Right lobe of liver (tissue), 6 donors: Measurements from ENCODE around the gene CCL20. TPM values are rescaled to one million over a fixed set of nuclear protein-coding genes. Genes with fewer than 3 reads are reported as not detected.

Experiments
- ATAC-seq, 4 donors: fragments of 200-7000 bp; cut with Tn5 transposase; one replicate each; pipeline ENCODE4 v1.9.1; 2020; ENCODE audit warnings: mild to moderate bottlenecking in 4 of 4, moderate library complexity in 4 of 4
- DNase-seq, 3 donors: peaks; one replicate each; pipeline ENCODE4 v3.0.0-alpha.2; 2020
- H3K27ac ChIP-seq, 3 donors: fragments of 200-600 bp; one replicate each; pipeline ENCODE4 v1.8.0; 2022
- H3K27me3 ChIP-seq, 2 donors: fragments of 200-600 bp; one replicate each; pipeline ENCODE4 v1.8.0; 2022
- H3K36me3 ChIP-seq, 4 donors: fragments of 200-600 bp; sonication (generic) in 1 of 4; one replicate each; pipeline versions ENCODE4 v1.5.1 to v1.8.0; 2017 to 2022; ENCODE audit warnings: control low read depth in 1 of 4
- H3K4me1 ChIP-seq, 4 donors: fragments of 200-600 bp; sonication (generic) in 1 of 4; one replicate each; pipeline versions ENCODE4 v1.5.1 to v1.8.0; 2017 to 2022; ENCODE audit warnings: control low read depth in 1 of 4
- H3K4me3 ChIP-seq, 3 donors: fragments of 200-600 bp; one replicate each; pipeline ENCODE4 v1.8.0; 2022
- H3K9me3 ChIP-seq, 4 donors: fragments of 200-600 bp; sonication (generic) in 1 of 4; one replicate each; pipeline versions ENCODE4 v1.5.1 to v1.8.0; 2017 to 2022; ENCODE audit warnings: control low read depth in 1 of 4
- POLR2A ChIP-seq: fragments of 450-650 bp; IDR thresholded peaks from one replicate; pipeline ENCODE4 v1.6.1; 2017; ENCODE audit warnings: antibody characterized with exemption, mild to moderate bottlenecking
- WGBS: methylation state at CpG from one replicate; pipeline ENCODE4 v1.1.6; 2018; ENCODE audit warnings: low coverage, low lambda C conversion rate; ENCODE audit not compliant: insufficient coverage; ENCODE audit errors: missing lambda C conversion rate; 5-methylcytosine and 5-hydroxymethylcytosine counted together
- intact Hi-C, 2 donors: fragments of 100-400 bp; cut with DNase I; formaldehyde crosslinking; loops; one replicate each; pipeline versions ENCODE4 v1.11.2 to v1.14.1; 2022
- total RNA-seq, 6 experiments: library from RNA; depleted of rRNA in 2 of 6; stranded (reverse); fragments of >200 nt in 2 of 6; fragmentation: NEBNext Ultra II Directional in 3 of 6; extraction: Animal tissue kit (Norgen Biotek cat#: 25700) in 3 of 6; gene quantifications; one replicate each; pipeline versions ENCODE4 v1.1.0 to v1.2.4, GENCODE V29; 2016 to 2023
- TF ChIP-seq, protein P1 (sequence below), 4 donors: fragments of 200-600 bp in 3 of 4; fragments of 450-650 bp in 1 of 4; IDR thresholded peaks; one replicate each; pipeline versions ENCODE4 v1.5.1 to v1.8.0; 2016 to 2022; ENCODE audit warnings: antibody characterized with exemption in 4 of 4, mild to moderate bottlenecking in 2 of 4
- donor health status: DM: no; HTN: yes; CAD: no.
- donor health status: DM: no; HTN: no; CAD: no.
- donor health status: DM: no; HTN: no; CAD: no.
- donor health status: DM: no; HTN: yes; CAD: no.
- donor health status: DM: no; HTN: yes; CAD: no.

Gene CCL20
- total RNA-seq, 6 experiments from 2014 or later: 0.88 to 111 (median 76.4) TPM; not detected in 2

DNA sequence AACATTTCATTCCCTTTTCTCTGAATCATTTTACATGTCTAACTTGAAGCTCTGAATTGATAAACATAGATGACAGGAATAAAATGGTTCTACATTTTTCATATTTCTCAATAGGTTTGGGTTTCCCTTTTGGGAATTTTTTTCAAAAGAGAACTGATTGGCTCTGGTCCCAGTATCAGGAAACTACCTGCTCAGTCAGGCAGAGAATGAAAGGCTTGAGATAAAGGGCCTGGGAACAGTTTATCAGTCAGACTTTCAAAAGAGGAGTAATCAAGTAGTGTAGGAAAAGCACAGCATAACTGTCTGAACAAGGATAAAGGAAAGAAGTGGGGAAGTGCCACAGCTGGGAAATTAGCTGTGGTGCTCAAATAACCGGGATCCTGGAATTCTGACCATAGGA, 28.3 kb upstream of the CCL20 start:
- no peak for TF ChIP-seq POLR2A
- TF ChIP-seq, protein P1, sequence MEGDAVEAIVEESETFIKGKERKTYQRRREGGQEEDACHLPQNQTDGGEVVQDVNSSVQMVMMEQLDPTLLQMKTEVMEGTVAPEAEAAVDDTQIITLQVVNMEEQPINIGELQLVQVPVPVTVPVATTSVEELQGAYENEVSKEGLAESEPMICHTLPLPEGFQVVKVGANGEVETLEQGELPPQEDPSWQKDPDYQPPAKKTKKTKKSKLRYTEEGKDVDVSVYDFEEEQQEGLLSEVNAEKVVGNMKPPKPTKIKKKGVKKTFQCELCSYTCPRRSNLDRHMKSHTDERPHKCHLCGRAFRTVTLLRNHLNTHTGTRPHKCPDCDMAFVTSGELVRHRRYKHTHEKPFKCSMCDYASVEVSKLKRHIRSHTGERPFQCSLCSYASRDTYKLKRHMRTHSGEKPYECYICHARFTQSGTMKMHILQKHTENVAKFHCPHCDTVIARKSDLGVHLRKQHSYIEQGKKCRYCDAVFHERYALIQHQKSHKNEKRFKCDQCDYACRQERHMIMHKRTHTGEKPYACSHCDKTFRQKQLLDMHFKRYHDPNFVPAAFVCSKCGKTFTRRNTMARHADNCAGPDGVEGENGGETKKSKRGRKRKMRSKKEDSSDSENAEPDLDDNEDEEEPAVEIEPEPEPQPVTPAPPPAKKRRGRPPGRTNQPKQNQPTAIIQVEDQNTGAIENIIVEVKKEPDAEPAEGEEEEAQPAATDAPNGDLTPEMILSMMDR (IDR thresholded peaks at IDR 0.05): no peak
- H3K9me3 ChIP-seq: no peaks in the 10 kb centered on the region
- ATAC-seq: no peak
- no peak overlapping the region for H3K27ac ChIP-seq
- no peaks in the 10 kb centered on the region for H3K4me1 ChIP-seq
- no peaks in the 10 kb centered on the region for H3K36me3 ChIP-seq
- no peaks in the 10 kb centered on the region for H3K27me3 ChIP-seq
- intact Hi-C loops: no loop called here
- 46% methylated on average over 1 of the region's 1 CpG for WGBS
- no peak for DNase-seq
- no peak overlapping the region for H3K4me3 ChIP-seq

DNA sequence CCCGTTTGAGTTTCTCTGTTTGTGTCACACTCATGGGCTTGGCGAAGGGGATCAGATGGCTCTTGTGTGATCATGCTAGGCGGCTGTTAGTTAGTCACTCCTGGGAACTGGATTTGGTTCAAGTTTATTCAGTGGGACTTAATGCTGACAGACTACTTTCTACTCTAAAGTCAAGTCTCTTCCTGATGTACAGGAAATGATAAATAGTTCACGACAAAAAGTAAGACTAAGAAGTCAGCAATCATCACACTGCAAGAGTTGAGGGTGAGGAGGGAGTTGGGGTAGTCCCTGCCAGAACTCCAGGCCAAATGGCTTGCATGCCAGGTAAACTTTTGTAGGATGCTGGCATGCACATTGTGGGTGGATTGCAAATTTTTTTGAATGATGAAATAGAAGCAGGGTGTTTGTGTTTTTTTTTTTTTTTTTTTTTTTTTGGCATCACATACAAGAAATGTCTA, 25.1 kb upstream of the CCL20 start:
- Histone ChIP-seq H3K36me3 (no peaks in the 10 kb centered on the region), H3K9me3 (no peaks in the 10 kb centered on the region), H3K27me3 (no peaks in the 10 kb centered on the region), H3K27ac (no peak overlapping the region), H3K4me1 (no peaks in the 10 kb centered on the region), H3K4me3 (no peak overlapping the region)
- TF ChIP-seq POLR2A: no peak
- TF ChIP-seq, protein P1 (IDR thresholded peaks at IDR 0.05): no peak
- peak in 1 of 4 donors; percentile 43 for ATAC-seq
- DNase-seq: no peak
- intact Hi-C loops: no loop called here
- WGBS: 46% methylated on average over 4 of the region's 4 CpGs

DNA sequence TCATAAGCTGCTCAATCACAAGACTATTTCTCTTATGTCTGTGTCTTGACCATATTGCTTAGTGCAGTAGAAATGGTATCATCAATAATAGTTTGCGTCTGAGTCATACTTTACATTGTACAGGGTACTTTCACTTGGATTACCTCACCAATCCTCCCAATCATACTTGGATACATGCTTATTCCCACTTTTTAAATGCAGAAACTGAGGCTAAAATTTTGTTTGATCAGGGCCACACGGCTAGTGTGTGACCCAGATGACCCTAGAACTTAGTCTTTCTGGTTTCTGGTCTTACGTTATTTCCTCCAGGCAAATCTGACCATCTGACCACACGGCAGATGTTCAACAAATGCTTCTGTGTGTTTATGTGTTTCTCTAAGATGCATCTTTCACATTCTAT, 23.8 kb upstream of the CCL20 start:
- Histone ChIP-seq H3K9me3 (no peaks in the 10 kb centered on the region), H3K4me3 (no peak overlapping the region), H3K4me1 (no peaks in the 10 kb centered on the region), H3K27ac (no peak overlapping the region), H3K27me3 (no peaks in the 10 kb centered on the region), H3K36me3 (no peaks in the 10 kb centered on the region)
- no peak for ATAC-seq
- no peak for DNase-seq
- 56% methylated on average over 4 of the region's 4 CpGs for WGBS
- no peak for TF ChIP-seq POLR2A
- TF ChIP-seq, protein P1 (IDR thresholded peaks at IDR 0.05): no peak
- intact Hi-C loops: no loop called here

DNA sequence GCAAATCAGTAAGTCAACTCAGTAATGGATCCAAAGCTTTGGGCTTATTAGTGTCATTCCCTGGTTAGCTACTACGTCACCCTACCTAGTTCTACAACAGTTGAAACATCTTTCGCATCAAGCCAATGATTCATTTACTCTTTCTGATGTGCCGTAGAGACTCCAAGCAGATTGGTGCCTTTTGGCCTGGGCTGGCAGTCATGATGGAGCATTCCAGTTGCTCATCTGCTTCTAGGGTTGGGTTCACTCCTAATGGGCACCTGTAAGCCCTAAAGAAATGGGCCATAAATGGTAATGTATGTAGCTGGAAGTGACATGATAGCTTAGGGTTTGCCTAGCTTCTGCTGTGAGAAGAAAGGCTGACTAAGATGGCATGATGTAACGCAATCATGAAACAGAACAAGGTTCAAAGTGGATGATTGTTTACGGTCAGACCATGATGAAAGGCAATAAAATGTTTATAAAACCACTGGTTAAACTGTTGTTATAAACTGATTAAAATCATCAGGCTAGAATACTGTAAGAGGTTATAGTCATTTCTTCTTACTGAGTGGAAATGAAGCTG, 20.4 kb upstream of the CCL20 start:
- Histone ChIP-seq H3K4me1 (no peaks in the 10 kb centered on the region), H3K27me3 (no peaks in the 10 kb centered on the region), H3K36me3 (no peaks in the 10 kb centered on the region), H3K27ac (no peak overlapping the region), H3K9me3 (no peaks in the 10 kb centered on the region), H3K4me3 (no peak overlapping the region)
- no peak for DNase-seq
- intact Hi-C loops: no loop called here
- WGBS: 71% methylated on average over 5 of the region's 5 CpGs
- TF ChIP-seq, protein P1 (IDR thresholded peaks at IDR 0.05): no peak
- TF ChIP-seq POLR2A: no peak
- peak in 1 of 4 donors; percentile 65 for ATAC-seq
